HUDEP-2 (cell line): ENCODE measurements around the gene SAA2.
"Not testable (repeated sequence)": the region's sequence is repeated elsewhere in the genome, so short reads cannot be mapped to it uniquely, and the experiment has no call there.

Source experiments
- DNase-seq, 76 experiments: peaks; one replicate each; lab custom pipeline; 2025; ENCODE audit not compliant: unreplicated experiment in 76 of 76; lab: John Stamatoyannopoulos, UW

Gene SAA2

GRCh38 chr11:18248561-18248960 is at the start of gene SAA2:
TSS of gene SAA2 (minus strand) at chr11:18248668. CDS start at chr11:18248011, 657 bp downstream.
- DNase-seq, result no peak

- DNase-seq, result no peak
Measured at GRCh38 chr11:18295316-18295715, 46.8 kb upstream of the SAA2 start.

- DNase-seq, result no peak
Measured at GRCh38 chr11:18294862-18295261, 46.4 kb upstream of the SAA2 start.

DNA sequence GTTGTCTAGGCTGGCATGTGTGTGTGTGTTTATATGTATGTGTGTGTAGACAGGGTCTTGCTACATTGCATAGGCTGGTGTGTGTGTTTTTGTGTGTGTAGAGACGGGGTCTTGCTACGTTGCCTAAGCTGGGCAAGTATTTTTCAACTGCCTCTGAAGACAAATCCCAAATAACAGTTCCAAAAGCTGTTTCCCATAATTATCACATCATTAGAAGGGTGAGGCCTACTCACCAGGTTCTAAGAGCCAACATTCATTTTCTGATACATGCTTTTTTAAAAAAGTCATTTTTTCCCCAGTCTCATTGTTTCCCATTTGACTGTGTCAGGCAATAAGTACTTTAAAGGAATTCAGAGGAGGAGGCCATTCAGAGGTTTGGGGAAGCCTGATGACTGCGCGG is 40.4 kb upstream of the SAA2 start:
- DNase-seq, result no peak

DNA sequence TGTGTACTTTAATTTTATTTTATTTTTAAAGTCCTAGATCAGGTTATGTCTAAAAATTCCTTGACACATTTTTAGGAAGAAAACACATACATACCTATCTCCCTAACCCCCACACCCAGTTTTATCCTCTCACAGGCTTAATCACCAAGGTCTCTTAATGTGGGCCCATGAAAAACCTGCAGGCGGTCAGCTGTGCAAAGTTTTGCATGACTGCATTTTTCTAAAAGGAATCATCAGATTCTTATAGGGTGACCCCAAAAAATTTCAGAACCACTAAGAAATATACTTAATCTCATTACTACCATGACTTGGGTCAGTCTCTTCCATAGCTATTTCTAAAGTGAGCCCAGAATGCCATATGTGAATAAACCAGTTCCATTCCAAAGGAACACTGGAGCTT is 37.4 kb upstream of the SAA2 start:
- DNase-seq, result no peak

- no peak for DNase-seq
Measured at GRCh38 chr11:18282626-18283025, 34.2 kb upstream of the SAA2 start.

DNA sequence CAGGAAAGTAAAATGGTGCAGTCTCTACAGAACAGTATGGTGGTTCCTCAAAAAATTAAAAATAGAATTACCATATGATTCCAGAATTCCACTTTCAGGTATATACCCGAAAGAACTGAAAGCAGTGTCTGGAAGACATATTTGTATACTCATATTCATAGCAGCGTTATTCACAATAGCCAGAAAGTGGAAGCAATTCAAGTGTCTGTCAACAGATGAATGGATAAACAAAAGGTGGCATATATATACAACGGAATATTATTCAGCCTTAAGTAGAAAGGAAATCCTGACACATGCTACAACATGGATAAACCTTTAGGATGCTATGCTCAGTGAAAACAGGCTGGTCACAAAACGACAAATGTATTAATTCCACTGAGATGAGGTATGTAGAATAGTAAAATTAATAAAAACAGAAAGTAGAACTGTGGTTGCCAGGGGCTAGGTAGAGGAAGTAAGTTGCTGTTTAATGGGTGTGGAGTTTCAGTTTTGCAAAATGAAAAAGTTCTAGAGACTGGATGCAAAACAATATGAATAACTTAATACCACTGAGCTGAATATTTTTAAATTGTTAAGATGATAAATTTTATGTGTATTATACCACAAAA is 32.1 kb upstream of the SAA2 start:
- DNase-seq, result no peak

DNA sequence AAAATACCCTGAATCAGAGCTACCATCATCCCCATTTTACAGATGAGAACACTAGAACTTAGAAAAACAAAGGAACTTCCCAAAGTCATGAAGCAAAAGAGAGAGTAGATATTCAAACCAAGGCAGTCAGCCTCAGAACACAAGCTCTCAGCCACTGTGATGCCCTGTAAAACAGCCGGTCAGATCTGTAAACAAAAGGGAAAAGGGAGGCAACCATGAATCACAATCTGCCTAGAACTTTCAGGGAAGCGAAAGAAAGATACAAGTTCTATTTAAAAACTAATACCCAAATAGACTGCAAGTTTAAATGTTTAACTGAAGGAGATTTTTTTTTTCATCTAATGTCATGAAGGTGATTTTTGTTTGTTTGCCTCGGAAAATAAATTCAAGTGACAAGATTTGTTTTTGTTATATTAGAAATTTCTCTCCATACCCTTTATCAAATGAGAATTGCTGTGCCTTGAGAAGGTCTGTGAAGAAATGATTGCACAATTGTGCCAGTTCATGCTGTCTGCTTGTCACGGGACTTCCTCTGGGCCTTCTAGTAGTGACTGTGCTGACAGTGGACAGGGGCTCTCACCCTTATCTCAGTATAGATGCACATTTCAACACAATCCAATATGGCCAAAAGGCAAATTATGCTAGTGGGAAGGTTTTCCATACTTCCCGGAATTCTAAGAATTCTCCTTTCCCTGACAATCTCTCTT is 29.2 kb upstream of the SAA2 start:
- no peak for DNase-seq

GRCh38 chr11:18271206-18271605 is 22.7 kb upstream of the SAA2 start:
- no peak for DNase-seq

DNA sequence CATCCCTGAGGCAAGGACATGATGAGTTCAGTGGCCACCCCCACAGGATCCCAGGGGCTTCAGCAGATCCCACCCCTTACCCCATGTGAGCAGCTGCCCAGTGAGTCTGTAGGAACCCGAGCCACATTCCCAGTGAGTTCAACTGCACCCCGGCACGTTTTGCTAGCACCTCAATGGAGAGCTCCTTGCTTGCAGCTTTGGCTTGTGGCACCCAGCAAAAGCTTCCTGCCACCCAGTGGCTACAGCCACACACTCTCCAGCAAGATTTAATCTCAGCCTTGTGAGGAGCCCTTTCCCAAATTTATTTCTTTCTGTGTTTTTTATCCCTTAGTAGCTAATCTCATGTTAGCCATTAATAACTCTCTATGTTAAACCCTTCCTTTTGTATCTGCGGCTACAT is 21.6 kb upstream of the SAA2 start:
- no peak for DNase-seq

DNA sequence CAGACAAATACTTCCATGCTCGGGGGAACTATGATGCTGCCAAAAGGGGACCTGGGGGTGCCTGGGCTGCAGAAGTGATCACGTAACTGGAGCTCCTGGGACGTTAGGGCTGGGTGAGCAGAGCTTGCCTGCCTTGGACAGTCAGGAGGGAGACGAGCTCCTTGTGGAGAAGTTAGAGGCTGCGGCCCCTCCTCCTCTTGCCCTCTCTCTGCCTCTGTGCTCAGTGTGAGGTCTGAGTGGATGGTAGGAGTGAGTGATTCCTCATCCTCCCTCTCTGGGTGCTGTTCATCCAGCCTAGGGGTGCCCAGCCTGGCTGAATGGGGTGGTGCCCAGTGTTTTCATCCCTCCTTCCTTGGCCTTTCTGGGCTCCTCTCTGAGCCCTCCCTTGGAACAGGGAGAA is 20.8 kb upstream of the SAA2 start:
- not testable (repeated sequence) for DNase-seq

- DNase-seq, result not testable (repeated sequence)
Measured at GRCh38 chr11:18267335-18268133, 19.1 kb upstream of the SAA2 start.

DNA sequence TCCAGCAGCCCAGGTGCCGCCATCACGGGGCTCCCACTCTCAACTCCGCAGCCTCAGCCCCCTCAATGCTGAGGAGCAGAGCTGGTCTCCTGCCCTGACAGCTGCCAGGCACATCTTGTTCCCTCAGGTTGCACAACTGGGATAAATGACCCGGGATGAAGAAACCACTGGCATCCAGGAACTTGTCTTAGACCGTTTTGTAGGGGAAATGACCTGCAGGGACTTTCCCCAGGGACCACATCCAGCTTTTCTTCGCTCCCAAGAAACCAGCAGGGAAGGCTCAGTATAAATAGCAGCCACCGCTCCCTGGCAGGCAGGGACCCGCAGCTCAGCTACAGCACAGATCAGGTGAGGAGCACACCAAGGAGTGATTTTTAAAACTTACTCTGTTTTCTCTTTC is 17.5 kb upstream of the SAA2 start, which contains the start of gene SAA1:
SAA1 (plus strand) TSS at position 316 of the 400 bp plus-strand sequence. CDS start 624 bp downstream, outside the sequence.
- DNase-seq, result no peak

DNA sequence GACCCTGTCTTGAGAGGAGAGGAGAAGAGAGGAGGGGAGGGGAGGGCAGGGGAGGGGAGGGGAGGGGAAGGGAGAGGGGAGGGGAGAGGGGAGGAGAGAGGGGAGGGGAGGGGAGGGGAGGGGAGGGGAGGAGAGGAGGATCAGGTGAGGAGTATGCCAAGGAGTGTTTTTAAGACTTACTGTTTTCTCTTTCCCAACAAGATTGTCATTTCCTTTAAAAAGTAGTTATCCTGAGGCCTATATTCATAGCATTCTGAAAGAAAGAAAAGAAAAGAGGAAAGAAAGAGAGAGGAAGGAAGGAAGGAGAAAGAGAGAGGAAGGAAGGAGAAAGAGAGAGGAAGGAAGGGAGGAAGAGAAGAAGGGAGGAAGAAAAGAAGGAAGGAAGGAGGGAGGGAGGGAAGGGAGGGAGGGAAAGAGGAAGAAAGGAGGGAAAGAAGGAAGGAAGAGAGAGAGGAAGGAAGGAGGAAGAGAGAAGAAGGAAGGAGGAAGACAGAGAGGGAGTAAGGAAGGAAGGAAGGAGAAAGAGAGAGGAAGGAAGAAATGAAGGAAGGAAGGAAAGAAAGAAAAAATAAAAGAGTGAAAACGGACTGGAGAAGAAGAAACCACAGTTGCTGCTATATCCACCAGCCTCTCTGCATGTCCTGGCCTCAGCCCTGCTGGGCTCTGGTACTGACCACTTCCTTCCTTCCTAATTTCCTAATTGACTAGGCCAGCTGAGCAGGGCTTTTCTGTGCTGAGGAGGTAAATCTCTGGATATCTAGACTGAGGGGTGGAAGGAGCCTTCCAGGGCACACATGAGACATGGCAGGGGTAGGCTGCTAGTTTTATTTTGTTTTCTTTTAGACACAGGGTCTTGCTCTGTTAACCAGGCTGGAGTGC is 16.4 kb upstream of the SAA2 start:
- no peak for DNase-seq

GRCh38 chr11:18264035-18264434 is 15.6 kb upstream of the SAA2 start:
- DNase-seq, result no peak

DNA sequence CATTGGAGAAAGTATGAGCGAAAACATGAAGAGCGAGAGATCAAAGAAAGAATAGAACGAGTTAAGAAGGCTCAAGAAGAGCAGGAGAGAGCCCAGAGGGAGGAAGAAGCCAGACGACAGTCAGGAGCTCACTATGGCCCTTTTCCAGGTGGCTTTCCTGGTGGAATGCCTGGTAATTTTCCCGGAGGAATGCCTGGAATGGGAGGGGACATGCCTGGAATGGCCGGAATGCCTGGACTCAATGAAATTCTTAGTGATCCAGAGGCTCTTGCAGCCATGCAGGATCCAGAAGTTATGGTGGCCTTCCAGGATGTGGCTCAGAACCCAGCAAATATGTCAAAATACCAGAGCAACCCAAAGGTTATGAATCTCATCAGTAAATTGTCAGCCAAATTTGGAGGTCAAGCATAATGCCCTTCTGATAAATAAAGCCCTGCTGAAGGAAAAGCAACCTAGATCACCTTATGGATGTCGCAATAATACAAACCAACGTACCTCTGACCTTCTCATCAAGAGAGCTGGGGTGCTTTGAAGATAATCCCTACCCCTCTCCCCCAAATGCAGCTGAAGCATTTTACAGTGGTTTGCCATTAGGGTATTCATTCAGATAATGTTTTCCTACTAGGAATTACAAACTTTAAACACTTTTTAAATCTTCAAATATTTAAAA is 14.3 kb upstream of the SAA2 start:
- DNase-seq, result not testable (repeated sequence)

GRCh38 chr11:18261721-18262120 is 13.3 kb upstream of the SAA2 start:
- no peak for DNase-seq

- DNase-seq, result no peak
Measured at GRCh38 chr11:18259259-18259658, 10.8 kb upstream of the SAA2 start.

DNA sequence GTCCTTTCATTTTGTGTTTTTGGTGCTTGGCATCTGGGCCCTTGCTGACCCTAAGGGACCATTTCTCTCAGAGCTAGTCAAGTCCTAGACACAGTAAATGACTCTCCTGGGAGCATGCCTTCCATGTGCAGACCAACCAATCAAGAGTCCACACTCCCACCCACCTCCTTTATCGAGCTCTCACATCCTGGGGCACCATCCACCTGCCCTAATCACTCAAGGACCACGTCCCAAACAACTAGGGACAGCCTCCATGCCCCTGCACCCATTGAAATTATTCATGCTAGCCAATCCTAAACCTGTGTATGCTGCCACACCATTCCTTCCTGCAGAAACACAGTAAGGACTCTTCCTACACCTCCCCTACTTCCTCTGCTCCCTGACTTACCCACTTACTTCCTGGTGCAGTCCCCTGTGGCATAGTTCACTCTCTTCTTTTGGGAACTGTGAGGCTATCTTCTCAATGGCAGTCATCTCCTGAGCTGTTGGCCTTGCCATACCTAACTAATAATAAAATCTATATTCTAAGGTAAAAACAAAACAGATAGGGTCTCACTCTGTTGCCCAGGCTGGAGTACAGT is 6.4 kb upstream of the SAA2 start:
- no peak for DNase-seq
